Measurements from ENCODE around the gene PARS2.

Gene PARS2

GRCh38 chr1:54805981-54806381 lies 41.7 kb upstream of the PARS2 start:
- ChIA-PET POLR2A (no interaction called here), CTCF (no interaction called here)

GRCh38 chr1:54805466-54805865 lies 41.1 kb upstream of the PARS2 start:
- DNase-seq (ENCODE audit: extremely low spot score) = no peak
- ChIA-PET CTCF (no interaction called here), POLR2A (no interaction called here)
- no peak for TF ChIP-seq BHLHE40 (IDR thresholded peaks at IDR 0.05; ENCODE audit: borderline replicate concordance)
- no peak for TF ChIP-seq ELF4 (IDR thresholded peaks at IDR 0.05)
- TF ChIP-seq NFRKB (IDR thresholded peaks at IDR 0.05) = no peak
- no peak for TF ChIP-seq FOXM1 (IDR thresholded peaks at IDR 0.05; ENCODE audit: borderline replicate concordance)

More at GRCh38 chr1:54805981-54806381, 41.7 kb upstream of the PARS2 start:
- DNase-seq (ENCODE audit: extremely low spot score) = no peak
- TF ChIP-seq ZNF384 (IDR thresholded peaks at IDR 0.05) (no peak), FOXK2 (IDR thresholded peaks at IDR 0.05) (no peak), ELF4 (IDR thresholded peaks at IDR 0.05) (no peak), FOXM1 (IDR thresholded peaks at IDR 0.05; ENCODE audit: borderline replicate concordance) (no peak), SUZ12 (IDR thresholded peaks at IDR 0.05) (no peak), SP1 (IDR thresholded peaks at IDR 0.05) (no peak), LEF1 (IDR thresholded peaks at IDR 0.05; ENCODE audit: borderline replicate concordance) (no peak)

- POLR2A ChIA-PET = no interaction called here
Measured at GRCh38 chr1:54804471-54805132, 40.3 kb upstream of the PARS2 start.

GRCh38 chr1:54803761-54804470 lies 39.6 kb upstream of the PARS2 start:
- DNase-seq (ENCODE audit: extremely low spot score) = no peak
- TF ChIP-seq BHLHE40 (IDR thresholded peaks at IDR 0.05; ENCODE audit: borderline replicate concordance) = no peak
- TF ChIP-seq ARNT (IDR thresholded peaks at IDR 0.05) = no peak
- TF ChIP-seq ZNF384 (IDR thresholded peaks at IDR 0.05) = no peak
- TF ChIP-seq CTBP1 (IDR thresholded peaks at IDR 0.05; ENCODE audit: borderline replicate concordance) = no peak
- TF ChIP-seq PKNOX1 (IDR thresholded peaks at IDR 0.05) = no peak
- no peak for TF ChIP-seq NFRKB (IDR thresholded peaks at IDR 0.05)
- TF ChIP-seq LEF1 (IDR thresholded peaks at IDR 0.05; ENCODE audit: borderline replicate concordance) = no peak
- TF ChIP-seq L3MBTL2 (conservative IDR thresholded peaks at IDR 0.05) = no peak
- no peak for TF ChIP-seq HDGF (IDR thresholded peaks at IDR 0.05; ENCODE audit: borderline replicate concordance)
- no peak for TF ChIP-seq FOXM1 (IDR thresholded peaks at IDR 0.05; ENCODE audit: borderline replicate concordance)
- no peak for TF ChIP-seq SUZ12 (IDR thresholded peaks at IDR 0.05)
- TF ChIP-seq FOXK2 (IDR thresholded peaks at IDR 0.05) = no peak
- no peak for TF ChIP-seq TARDBP (IDR thresholded peaks at IDR 0.05)
- TF ChIP-seq SP1 (IDR thresholded peaks at IDR 0.05) = no peak
- TF ChIP-seq FOXA1 (IDR thresholded peaks at IDR 0.05) = no peak
- no peak for TF ChIP-seq ELF4 (IDR thresholded peaks at IDR 0.05)
- POLR2A ChIA-PET = no interaction called here
- CTCF ChIA-PET = no interaction called here

More at GRCh38 chr1:54804471-54805132, 40.3 kb upstream of the PARS2 start:
- DNase-seq (ENCODE audit: extremely low spot score) = no peak
- no peak for TF ChIP-seq FOXK2 (IDR thresholded peaks at IDR 0.05)
- no peak for TF ChIP-seq SP1 (IDR thresholded peaks at IDR 0.05)
- no peak for TF ChIP-seq CTBP1 (IDR thresholded peaks at IDR 0.05; ENCODE audit: borderline replicate concordance)
- no peak for TF ChIP-seq ELF4 (IDR thresholded peaks at IDR 0.05)
- no peak for TF ChIP-seq FOXM1 (IDR thresholded peaks at IDR 0.05; ENCODE audit: borderline replicate concordance)
- TF ChIP-seq PKNOX1 (IDR thresholded peaks at IDR 0.05) = no peak
- CTCF ChIA-PET = no interaction called here

GRCh38 chr1:54800899-54801759 lies 36.8 kb upstream of the PARS2 start, which contains the start of gene TTC22:
Gene TTC22 (minus strand): TSS chr1:54801323. CDS start chr1:54801163, 160 bp downstream.
- CTCF ChIA-PET = interaction anchor here (1.4 kb wide), 1 partner anchor 8 kb away, joined by 3 read pairs; no protein-coding TSS in a partner anchor
- no peak for DNase-seq (ENCODE audit: extremely low spot score)
- POLR2A ChIA-PET = no interaction called here
- no peak for TF ChIP-seq L3MBTL2 (conservative IDR thresholded peaks at IDR 0.05)
- no peak for TF ChIP-seq SP1 (IDR thresholded peaks at IDR 0.05)
- no peak for TF ChIP-seq ARNT (IDR thresholded peaks at IDR 0.05)
- no peak for TF ChIP-seq CTBP1 (IDR thresholded peaks at IDR 0.05; ENCODE audit: borderline replicate concordance)
- no peak for TF ChIP-seq HDGF (IDR thresholded peaks at IDR 0.05; ENCODE audit: borderline replicate concordance)
- TF ChIP-seq TARDBP (IDR thresholded peaks at IDR 0.05) = no peak
- TF ChIP-seq FOXK2 (IDR thresholded peaks at IDR 0.05) = no peak
- no peak for TF ChIP-seq FOXA1 (IDR thresholded peaks at IDR 0.05)
- TF ChIP-seq ELF4 (IDR thresholded peaks at IDR 0.05) = no peak

GRCh38 chr1:54800041-54800898 lies 35.9 kb upstream of the PARS2 start:
- POLR2A ChIA-PET = no interaction called here

More at GRCh38 chr1:54800041-54800898, 35.9 kb upstream of the PARS2 start:
- CTCF ChIA-PET = interaction anchor here (0.6 to 1.4 kb wide), 2 partner anchors 9 to 1979 kb away, joined by 3 to 4 read pairs; no protein-coding TSS in a partner anchor
- no peak for TF ChIP-seq FOXA1 (IDR thresholded peaks at IDR 0.05)
- no peak for TF ChIP-seq ARNT (IDR thresholded peaks at IDR 0.05)
- no peak for TF ChIP-seq ZNF384 (IDR thresholded peaks at IDR 0.05)
- no peak for TF ChIP-seq HDGF (IDR thresholded peaks at IDR 0.05; ENCODE audit: borderline replicate concordance)
- no peak for TF ChIP-seq PKNOX1 (IDR thresholded peaks at IDR 0.05)
- TF ChIP-seq FOXK2 (IDR thresholded peaks at IDR 0.05) = no peak
- no peak for TF ChIP-seq SUZ12 (IDR thresholded peaks at IDR 0.05)
- TF ChIP-seq NFRKB (IDR thresholded peaks at IDR 0.05) = no peak
- TF ChIP-seq BHLHE40 (IDR thresholded peaks at IDR 0.05; ENCODE audit: borderline replicate concordance) = no peak
- TF ChIP-seq SP1 (IDR thresholded peaks at IDR 0.05) = no peak
- no peak for DNase-seq (ENCODE audit: extremely low spot score)

Measured in HEK293T (cell line).